Measurements from ENCODE around the gene IL31. TPM values are rescaled to one million over a fixed set of nuclear protein-coding genes. Genes with fewer than 3 reads are reported as not detected.

Gene IL31
- total RNA-seq, 4 donors from 2014 or later: not detected

DNA sequence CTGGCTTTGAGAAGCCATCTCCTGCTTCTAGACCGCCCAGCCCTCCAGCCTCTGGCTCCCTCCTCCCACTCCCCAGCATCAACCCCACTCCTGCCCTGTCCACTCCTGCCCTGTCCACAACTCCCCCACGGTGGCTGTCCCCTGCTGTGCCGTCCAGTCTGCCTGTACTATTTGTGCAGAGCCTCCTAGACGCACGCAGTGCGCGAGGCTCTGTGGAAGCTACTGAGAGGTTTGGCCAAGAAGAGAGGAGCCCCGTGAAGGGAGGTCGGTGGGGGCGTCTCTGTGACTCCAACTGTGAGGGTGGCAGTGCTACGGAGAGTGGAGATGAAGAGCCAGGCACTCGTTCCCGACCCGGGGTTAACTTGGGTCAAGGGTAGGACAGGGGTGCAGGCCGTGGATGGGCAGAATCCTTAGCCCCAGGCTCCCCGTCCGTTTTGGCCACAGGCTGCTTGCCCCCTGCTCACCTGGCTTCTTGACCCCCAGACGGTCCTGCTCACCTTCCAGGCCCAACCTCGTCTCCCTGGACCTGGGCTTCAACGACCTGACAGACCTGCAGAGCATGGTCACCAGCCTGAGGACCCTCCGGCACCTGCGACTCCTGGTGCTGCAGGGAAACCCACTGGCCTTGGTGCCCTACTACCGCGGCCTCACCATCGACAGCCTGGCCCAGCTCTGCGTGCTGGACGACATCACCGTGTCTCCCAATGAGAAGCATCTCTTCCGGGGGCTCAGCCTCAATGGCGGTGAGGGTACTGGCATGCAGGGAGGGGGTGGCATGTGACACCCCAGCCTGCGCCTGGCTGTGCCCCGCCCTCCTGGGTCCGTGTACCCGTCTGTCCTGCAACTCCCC, 15.8 kb upstream of the IL31 start:
- TF ChIP-seq CTCF (IDR thresholded peaks at IDR 0.05; ENCODE audit: low read depth): no peak

DNA sequence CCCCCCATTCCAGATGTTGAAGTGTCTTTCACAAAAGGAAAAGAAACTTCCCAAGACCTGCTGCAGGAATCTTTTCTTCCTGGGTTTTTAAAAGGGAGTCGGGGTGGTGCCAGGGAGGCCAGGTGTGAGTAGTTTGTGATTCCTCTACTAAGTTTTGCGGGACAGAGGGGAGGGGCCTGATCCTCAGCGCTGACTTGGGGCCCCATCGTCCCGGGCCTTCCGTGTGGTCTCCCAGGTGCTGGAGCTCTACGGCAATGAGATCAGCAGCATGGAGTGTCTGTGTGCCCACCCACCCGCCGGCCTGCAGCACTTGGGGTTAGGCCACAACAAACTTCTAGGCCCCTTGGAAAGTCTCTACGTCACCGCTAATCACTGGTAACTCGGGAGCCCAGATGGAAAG, 13.4 kb upstream of the IL31 start:
- TF ChIP-seq CTCF (IDR thresholded peaks at IDR 0.05; ENCODE audit: low read depth): no peak

DNA sequence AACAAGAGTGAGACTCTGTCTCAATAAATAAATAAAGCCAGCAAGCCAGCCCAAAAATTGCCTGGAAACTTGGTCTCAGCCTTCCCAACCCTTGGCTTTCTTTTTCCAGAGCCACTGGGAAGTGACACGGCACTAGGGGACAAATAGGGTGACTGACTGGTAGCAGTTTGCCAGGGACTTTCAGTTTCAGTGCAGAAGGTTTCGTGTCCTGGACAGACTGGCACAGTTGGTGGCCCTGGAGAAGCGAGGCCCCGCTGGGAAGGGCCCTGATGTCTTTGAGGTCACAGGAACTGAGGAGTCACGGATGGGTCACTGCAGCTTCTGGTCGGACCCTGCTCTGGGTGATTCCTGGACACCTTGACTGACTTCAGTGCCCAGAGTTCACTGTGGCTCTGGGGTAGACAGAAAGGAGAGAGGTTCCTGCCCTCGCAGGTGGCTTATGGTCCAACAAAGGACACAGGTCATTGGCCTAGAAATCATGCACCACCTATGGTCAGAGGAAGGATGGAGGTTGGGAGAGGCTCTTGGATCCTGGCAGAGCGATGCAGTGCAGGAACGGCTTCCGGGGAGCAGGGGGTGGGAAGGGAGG, 11.6 kb upstream of the IL31 start:
- no peak for TF ChIP-seq CTCF (IDR thresholded peaks at IDR 0.05; ENCODE audit: low read depth)

DNA sequence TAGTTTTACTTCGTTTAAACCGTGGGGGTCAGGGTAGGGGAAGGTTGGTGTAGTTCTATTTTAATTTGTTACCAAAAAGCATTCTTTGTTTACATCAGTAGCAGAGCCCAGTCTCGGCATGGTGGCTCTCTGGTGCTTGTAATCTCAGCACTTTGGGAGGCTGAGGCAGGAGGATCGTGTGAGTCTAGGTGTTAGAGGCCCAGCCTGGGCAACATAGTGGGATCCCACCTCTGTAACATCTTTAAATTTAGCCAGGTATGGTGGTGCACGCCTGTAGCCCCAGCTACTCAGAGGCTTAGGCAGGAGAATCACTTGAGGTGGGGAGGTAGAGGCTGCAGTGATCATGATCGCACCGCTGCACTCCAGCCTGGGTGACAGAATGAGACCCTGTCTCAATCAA, 11.1 kb upstream of the IL31 start:
- TF ChIP-seq CTCF (IDR thresholded peaks at IDR 0.05; ENCODE audit: low read depth): no peak

DNA sequence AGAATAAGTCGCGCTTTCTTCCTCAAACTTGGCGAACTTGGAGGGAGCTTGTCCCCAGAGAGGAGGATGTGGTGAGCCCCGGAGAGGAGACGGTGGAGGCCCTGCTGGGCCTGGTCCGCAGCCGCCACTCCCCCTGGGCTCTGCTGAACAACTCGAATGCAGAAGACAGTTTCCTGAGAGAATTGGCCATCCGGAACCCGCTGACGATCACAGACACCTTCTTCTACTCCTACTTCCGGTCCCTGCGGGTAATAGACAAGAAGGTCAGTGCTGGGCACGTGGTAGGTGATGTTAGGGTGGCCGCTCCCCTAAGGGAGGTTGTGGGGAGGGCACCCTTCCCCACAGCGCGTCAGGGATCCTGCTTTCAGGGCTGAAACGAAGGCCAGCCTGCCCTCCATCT, 10.5 kb upstream of the IL31 start:
- no peak for TF ChIP-seq CTCF (IDR thresholded peaks at IDR 0.05; ENCODE audit: low read depth)

- no peak for TF ChIP-seq CTCF (IDR thresholded peaks at IDR 0.05; ENCODE audit: low read depth)
Observed at GRCh38 chr12:122183588-122183940, 9.5 kb upstream of the IL31 start.

DNA sequence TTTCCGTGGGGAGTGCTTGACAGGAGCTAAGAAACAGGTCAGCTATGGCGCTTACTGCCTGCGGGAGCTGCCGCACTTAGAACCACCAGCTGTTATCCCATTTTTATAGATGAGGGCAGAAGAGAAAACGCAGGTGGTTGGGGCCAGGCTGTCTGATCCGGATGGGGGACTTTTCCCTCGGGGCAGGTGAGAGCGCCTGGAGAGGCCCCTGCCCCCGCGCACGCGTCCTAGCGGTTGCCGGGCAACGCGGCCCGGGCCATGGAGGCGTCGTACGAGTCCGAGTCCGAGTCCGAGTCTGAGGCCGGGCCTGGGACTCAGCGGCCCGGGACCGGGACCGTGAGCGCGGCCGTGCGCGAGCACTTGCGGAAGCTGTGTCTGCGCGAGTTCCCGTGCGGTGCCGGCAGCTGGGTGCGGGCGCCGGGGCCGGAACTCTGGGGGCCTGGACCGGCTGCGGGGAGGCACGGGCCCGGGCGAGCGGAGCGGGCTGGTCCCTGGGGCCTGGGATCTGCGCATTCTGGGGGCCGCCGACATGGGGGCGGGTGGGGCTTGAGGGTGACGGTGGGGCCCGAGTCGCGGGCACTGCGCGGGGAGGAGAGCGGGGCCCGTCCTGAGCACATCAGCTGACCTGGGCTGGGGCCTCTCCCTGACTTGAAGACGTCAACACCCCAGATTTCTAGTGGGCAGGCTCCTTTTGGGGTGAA, 9.0 kb upstream of the IL31 start, which contains the start of gene LRRC43:
Gene LRRC43 (plus strand): TSS at position 237 of the 701 bp plus-strand sequence. CDS start 22 bp downstream, at position 259.
- TF ChIP-seq CTCF (IDR thresholded peaks at IDR 0.05; ENCODE audit: low read depth): no peak
